ENCODE data around the gene LHX6. TPM values are rescaled to one million over a fixed set of nuclear protein-coding genes. Genes with fewer than 3 reads are reported as not detected.

LHX6 gene
- total RNA-seq, 1 experiment from 2014 or later = 1.8 TPM

DNA sequence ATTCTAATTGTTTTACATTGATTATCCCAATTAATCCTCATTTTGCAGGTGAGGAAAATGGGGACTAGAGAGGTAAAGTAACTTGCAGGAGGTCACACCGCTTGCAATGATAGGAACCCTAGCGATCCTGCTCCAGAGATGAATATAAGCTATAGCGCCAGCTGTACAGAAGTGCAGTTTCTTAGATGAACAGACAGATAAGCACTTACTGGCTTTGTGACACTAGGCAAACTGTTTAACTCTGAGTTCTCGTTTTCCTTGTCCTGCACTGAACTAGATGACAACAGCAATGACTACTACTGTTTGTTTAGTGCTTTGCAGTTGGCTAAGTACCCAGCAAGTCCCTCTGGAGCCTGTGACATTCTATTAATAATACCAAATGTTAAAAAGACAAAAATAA, 11.1 kb downstream of the LHX6 start:
- Histone ChIP-seq H4K20me1 (ENCODE audit: control insufficient read depth, insufficient read depth, insufficient read length) (peaks cover 2% of the 10 kb centered on the region), H3K27me3 (ENCODE audit: insufficient read depth, low read length) (peaks cover 83% of the 10 kb centered on the region), H4K91ac (ENCODE audit: insufficient read length, low read depth, low read length) (no peak overlapping the region)

More for the DNA sequence above, 11.1 kb downstream of the LHX6 start:
- Histone ChIP-seq H3K9me3 (ENCODE audit: control insufficient read depth, low read depth, low read length) (no peaks in the 10 kb centered on the region), H3K4ac (ENCODE audit: low read depth, low read length) (no peak overlapping the region), H3K56ac (ENCODE audit: insufficient read length, low read depth, low read length) (no peak overlapping the region), H2BK20ac (ENCODE audit: low read depth, low read length, poor library complexity, severe bottlenecking) (no peak overlapping the region), H3K18ac (ENCODE audit: insufficient read length, low read depth, low read length) (no peak overlapping the region), H3K14ac (ENCODE audit: insufficient read depth, low read length) (no peak overlapping the region), H4K8ac (replicated peaks; ENCODE audit: insufficient read length, low read depth, low read length) (no peak overlapping the region), H2AK5ac (ENCODE audit: insufficient read length, low read length) (no peak overlapping the region), H2BK12ac (ENCODE audit: insufficient read length, low read depth, low read length) (no peak overlapping the region), H2BK15ac (ENCODE audit: low read depth, low read length) (no peak overlapping the region), H3T11ph (ENCODE audit: low read length) (no peak overlapping the region), H3K23ac (ENCODE audit: insufficient read length, low read depth, low read length) (no peak overlapping the region), H2BK5ac (ENCODE audit: insufficient read length, low read length) (no peak overlapping the region), H3K79me2 (ENCODE audit: insufficient read depth, low read length) (no peaks in the 10 kb centered on the region), H3K23me2 (ENCODE audit: insufficient read length, low read depth, low read length, poor library complexity, severe bottlenecking) (peaks cover 20% of the 10 kb centered on the region), H3K9ac (ENCODE audit: extremely low read depth, insufficient read length, low read length) (no peak overlapping the region), H3K79me1 (ENCODE audit: insufficient read depth, low read depth, low read length, poor library complexity, severe bottlenecking) (no peaks in the 10 kb centered on the region), H2AFZ (ENCODE audit: low read length) (no peak overlapping the region), H3K27ac (ENCODE audit: insufficient read length, low read depth, low read length) (no peak overlapping the region), H3K4me1 (ENCODE audit: insufficient read depth, low read length) (peaks cover 4% of the 10 kb centered on the region; the same call in 1 of the 2 replicates), H4K5ac (ENCODE audit: insufficient read length, low read depth, low read length) (no peak overlapping the region), H3K4me2 (ENCODE audit: insufficient read depth, insufficient read length, low read length) (no peak overlapping the region), H2BK120ac (ENCODE audit: low read depth, low read length, poor library complexity, severe bottlenecking) (no peak overlapping the region)
- TF ChIP-seq, protein P1, sequence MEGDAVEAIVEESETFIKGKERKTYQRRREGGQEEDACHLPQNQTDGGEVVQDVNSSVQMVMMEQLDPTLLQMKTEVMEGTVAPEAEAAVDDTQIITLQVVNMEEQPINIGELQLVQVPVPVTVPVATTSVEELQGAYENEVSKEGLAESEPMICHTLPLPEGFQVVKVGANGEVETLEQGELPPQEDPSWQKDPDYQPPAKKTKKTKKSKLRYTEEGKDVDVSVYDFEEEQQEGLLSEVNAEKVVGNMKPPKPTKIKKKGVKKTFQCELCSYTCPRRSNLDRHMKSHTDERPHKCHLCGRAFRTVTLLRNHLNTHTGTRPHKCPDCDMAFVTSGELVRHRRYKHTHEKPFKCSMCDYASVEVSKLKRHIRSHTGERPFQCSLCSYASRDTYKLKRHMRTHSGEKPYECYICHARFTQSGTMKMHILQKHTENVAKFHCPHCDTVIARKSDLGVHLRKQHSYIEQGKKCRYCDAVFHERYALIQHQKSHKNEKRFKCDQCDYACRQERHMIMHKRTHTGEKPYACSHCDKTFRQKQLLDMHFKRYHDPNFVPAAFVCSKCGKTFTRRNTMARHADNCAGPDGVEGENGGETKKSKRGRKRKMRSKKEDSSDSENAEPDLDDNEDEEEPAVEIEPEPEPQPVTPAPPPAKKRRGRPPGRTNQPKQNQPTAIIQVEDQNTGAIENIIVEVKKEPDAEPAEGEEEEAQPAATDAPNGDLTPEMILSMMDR (conservative IDR thresholded peaks at IDR 0.05) = no peak
- WGBS (ENCODE audit: extremely low coverage, insufficient read length, low lambda C conversion rate) = no CpG with 5 or more reads among the region's 4 CpGs
- H3K9me3 Mint-ChIP-seq = peaks cover 3 to 6% of the 10 kb centered on the region in 2 experiments
- no peak for DNase-seq
- peaks cover 38 to 55% of the 10 kb centered on the region in 2 experiments for H3K4me1 Mint-ChIP-seq
- H3K4me3 Mint-ChIP-seq = no peak overlapping the region
- H3K27ac Mint-ChIP-seq = no peak overlapping the region
- peaks cover 0 to 7% (median 0%) of the 10 kb centered on the region in 3 experiments; a peak in 2 of 7 replicates for H3K36me3 Mint-ChIP-seq (ENCODE audit: insufficient read depth in 1 of 3, low read depth in 3 of 3)
- H3K27me3 Mint-ChIP-seq (ENCODE audit: low read depth) = peaks cover 99% of the 10 kb centered on the region

Data from H9 (cell line).